Kidney epithelial cell (primary cell): Measurements from ENCODE around the gene LTBP1. TPM values are rescaled to one million over a fixed set of nuclear protein-coding genes. Genes with fewer than 3 reads are reported as not detected.

Source experiments
- DNase-seq: peaks from one replicate; pipeline ENCODE4 v3.0.0-alpha.2; 2010; ENCODE audit warnings: low read depth
- H3K27me3 ChIP-seq: 2 replicates; pipeline ENCODE4 v1.6.0; 2011; ENCODE audit warnings: low read length; ENCODE audit not compliant: control insufficient read depth, insufficient read depth
- H3K36me3 ChIP-seq: 2 replicates; pipeline ENCODE4 v1.5.1; 2011; ENCODE audit warnings: low read length; ENCODE audit not compliant: control insufficient read depth, insufficient read depth
- H3K4me3 ChIP-seq: 2 replicates; pipeline ENCODE4 v1.5.1; 2011; ENCODE audit warnings: low read depth, mild to moderate bottlenecking, control low read depth, low read length
- CTCF ChIP-seq: IDR thresholded peaks from 2 replicates; pipeline ENCODE4 v1.5.1; 2011; ENCODE audit warnings: mild to moderate bottlenecking, moderate library complexity, low read length, control low read depth, inconsistent platforms; ENCODE audit not compliant: insufficient read depth, poor library complexity, severe bottlenecking
- total RNA-seq: library from RNA; depleted of rRNA; stranded (reverse); fragments of >200 nt; gene quantifications from 2 replicates; pipeline ENCODE4 v1.2.3, GENCODE V29; 2015

Gene LTBP1
- total RNA-seq, 1 donor from 2014 or later = 39.3 TPM

- DNase-seq = no peak
- no peaks in the 10 kb centered on the region for H3K36me3 ChIP-seq
- TF ChIP-seq CTCF = no peak
- no peaks in the 10 kb centered on the region for H3K27me3 ChIP-seq
- no peak overlapping the region for H3K4me3 ChIP-seq
Observed at GRCh38 chr2:33378556-33379210, 431.9 kb downstream of the LTBP1 start.

GRCh38 chr2:33380001-33380609, 433.4 kb downstream of the LTBP1 start:
- no peak overlapping the region for H3K4me3 ChIP-seq
- H3K36me3 ChIP-seq = no peaks in the 10 kb centered on the region
- TF ChIP-seq CTCF = peak; percentile 50
- DNase-seq = no peak
- no peaks in the 10 kb centered on the region for H3K27me3 ChIP-seq

GRCh38 chr2:33380719-33381118, 434.0 kb downstream of the LTBP1 start:
- no peak for TF ChIP-seq CTCF

GRCh38 chr2:33381301-33381858, 434.6 kb downstream of the LTBP1 start:
- Histone ChIP-seq H3K27me3 (no peaks in the 10 kb centered on the region), H3K4me3 (no peak overlapping the region), H3K36me3 (no peaks in the 10 kb centered on the region)
- no peak for DNase-seq
- TF ChIP-seq CTCF = no peak

More at GRCh38 chr2:33380719-33381118, 434.0 kb downstream of the LTBP1 start:
- H3K4me3 ChIP-seq = no peak overlapping the region
- no peaks in the 10 kb centered on the region for H3K27me3 ChIP-seq
- DNase-seq = no peak
- no peaks in the 10 kb centered on the region for H3K36me3 ChIP-seq

GRCh38 chr2:33383855-33384598, 437.3 kb downstream of the LTBP1 start:
- TF ChIP-seq CTCF = no peak
- DNase-seq = no peak
- Histone ChIP-seq H3K4me3 (no peak overlapping the region), H3K27me3 (no peaks in the 10 kb centered on the region), H3K36me3 (no peaks in the 10 kb centered on the region)
